ENCODE results near the gene GRM7. TPM values are rescaled to one million over a fixed set of nuclear protein-coding genes. Genes with fewer than 3 reads are reported as not detected.

Gene GRM7
- total RNA-seq, 4 donors from 2014 or later = 0.29 to 15.8 (median 0.67) TPM

GRCh38 chr3:7766530-7766929, 905.6 kb downstream of the GRM7 start:
- TF ChIP-seq POLR2A (IDR thresholded peaks at IDR 0.05) = no peak
- TF ChIP-seq CTCF (IDR thresholded peaks at IDR 0.05) = no peak
- Histone ChIP-seq H3K27ac (no peak overlapping the region), H3K9me3 (no peaks in the 10 kb centered on the region), H3K4me1 (no peaks in the 10 kb centered on the region), H3K4me3 (no peak overlapping the region), H3K27me3 (no peaks in the 10 kb centered on the region), H3K36me3 (no peaks in the 10 kb centered on the region)
- no peak for DNase-seq
- intact Hi-C loops (cut with DNase I; ENCODE audit: low total_unique reads) = no loop called here

GRCh38 chr3:7779331-7779730, 918.4 kb downstream of the GRM7 start:
- no peak for DNase-seq
- H3K4me1 ChIP-seq = no peaks in the 10 kb centered on the region
- H3K36me3 ChIP-seq = no peaks in the 10 kb centered on the region
- no peak overlapping the region for H3K27ac ChIP-seq
- intact Hi-C loops (cut with DNase I; ENCODE audit: low total_unique reads) = no loop called here
- no peaks in the 10 kb centered on the region for H3K27me3 ChIP-seq
- no peaks in the 10 kb centered on the region for H3K9me3 ChIP-seq
- TF ChIP-seq POLR2A (IDR thresholded peaks at IDR 0.05) (no peak), CTCF (IDR thresholded peaks at IDR 0.05) (no peak)
- H3K4me3 ChIP-seq = no peak overlapping the region

- intact Hi-C loops (cut with DNase I; ENCODE audit: low total_unique reads) = no loop called here
- Histone ChIP-seq H3K9me3 (no peaks in the 10 kb centered on the region), H3K27me3 (no peaks in the 10 kb centered on the region), H3K4me1 (no peaks in the 10 kb centered on the region), H3K27ac (no peak overlapping the region), H3K36me3 (no peaks in the 10 kb centered on the region), H3K4me3 (no peak overlapping the region)
- DNase-seq = no peak
- TF ChIP-seq POLR2A (IDR thresholded peaks at IDR 0.05) (no peak), CTCF (IDR thresholded peaks at IDR 0.05) (no peak)
These were observed 920.5 kb downstream of the GRM7 start for GRCh38 chr3:7781395-7781794.

GRCh38 chr3:7787871-7788828, 927.2 kb downstream of the GRM7 start:
- H3K36me3 ChIP-seq = no peaks in the 10 kb centered on the region
- no peak overlapping the region for H3K4me3 ChIP-seq
- no peaks in the 10 kb centered on the region for H3K4me1 ChIP-seq
- no peak overlapping the region for H3K27ac ChIP-seq
- DNase-seq = no peak
- intact Hi-C loops (cut with DNase I; ENCODE audit: low total_unique reads) = no loop called here
- H3K27me3 ChIP-seq = no peaks in the 10 kb centered on the region
- TF ChIP-seq POLR2A (IDR thresholded peaks at IDR 0.05) = no peak
- TF ChIP-seq CTCF (IDR thresholded peaks at IDR 0.05) = no peak
- H3K9me3 ChIP-seq = no peaks in the 10 kb centered on the region

- Histone ChIP-seq H3K4me3 (no peak overlapping the region), H3K4me1 (no peaks in the 10 kb centered on the region), H3K27me3 (no peaks in the 10 kb centered on the region), H3K27ac (no peak overlapping the region), H3K9me3 (no peaks in the 10 kb centered on the region), H3K36me3 (no peaks in the 10 kb centered on the region)
- intact Hi-C loops (cut with DNase I; ENCODE audit: low total_unique reads) = no loop called here
- no peak for TF ChIP-seq CTCF (IDR thresholded peaks at IDR 0.05)
- TF ChIP-seq POLR2A (IDR thresholded peaks at IDR 0.05) = no peak
- DNase-seq = no peak
These were observed 928.0 kb downstream of the GRM7 start for GRCh38 chr3:7788881-7789280.
